Measurements from ENCODE around the gene VANGL2. TPM values are rescaled to one million over a fixed set of nuclear protein-coding genes. Genes with fewer than 3 reads are reported as not detected.

VANGL2 gene
- total and polyA plus RNA-seq, 4 donors, result 0.07 to 1.4 (median 0.12) TPM

GRCh38 chr1:160352555-160352954 lies 47.8 kb upstream of the VANGL2 start:
- Histone ChIP-seq H3K4me3 (ENCODE audit: low read depth in 1 of 3, low read length in 3 of 3) (no peak overlapping the region), H3K9ac (ENCODE audit: low read depth in 1 of 2, low read length in 2 of 2) (no peak overlapping the region), H3K36me3 (ENCODE audit: control insufficient read depth in 4 of 4, insufficient read depth in 3 of 4, low read depth in 1 of 4, low read length in 3 of 4) (peaks cover 26 to 94% (median 90%) of the 10 kb centered on the region in 4 donors), H3K9me3 (ENCODE audit: control insufficient read depth in 4 of 4, low read length in 3 of 4) (no peaks in the 10 kb centered on the region), H3K27me3 (ENCODE audit: control insufficient read depth in 4 of 4, insufficient read depth in 4 of 4, low read length in 3 of 4) (no peaks in the 10 kb centered on the region), H3K4me1 (ENCODE audit: control insufficient read depth in 4 of 4, insufficient read depth in 4 of 4, low read length in 3 of 4) (no peaks in the 10 kb centered on the region), H3K27ac (ENCODE audit: low read depth in 1 of 2, low read length in 2 of 2) (no peak overlapping the region)
- no peak for DNase-seq (ENCODE audit: low spot score)
- WGBS, result 91% methylated on average over 8 of the region's 8 CpGs
- TF ChIP-seq RAD21 (IDR thresholded peaks at IDR 0.05), result no peak
- no peak for TF ChIP-seq SP1 (IDR thresholded peaks at IDR 0.05)
- no peak for TF ChIP-seq YY1 (IDR thresholded peaks at IDR 0.05)
- no peak for TF ChIP-seq FOXA2 (IDR thresholded peaks at IDR 0.05)
- no peak for TF ChIP-seq EGR1 (IDR thresholded peaks at IDR 0.05; ENCODE audit: low read depth in 2 of 2)
- no peak for TF ChIP-seq RXRA (IDR thresholded peaks at IDR 0.05)
- TF ChIP-seq GABPA (IDR thresholded peaks at IDR 0.05 in 1 of 2, conservative IDR thresholded peaks at IDR 0.05 in 1 of 2), result no peak
- no peak for TF ChIP-seq FOXA1 (IDR thresholded peaks at IDR 0.05)
- TF ChIP-seq HNF4G (IDR thresholded peaks at IDR 0.05), result no peak
- TF ChIP-seq HNF4A (conservative IDR thresholded peaks at IDR 0.05), result no peak
- TF ChIP-seq MAX (IDR thresholded peaks at IDR 0.05), result no peak
- TF ChIP-seq JUND (IDR thresholded peaks at IDR 0.05), result no peak
- TF ChIP-seq TAF1 (conservative IDR thresholded peaks at IDR 0.05), result no peak
- TF ChIP-seq ZBTB33 (IDR thresholded peaks at IDR 0.05), result no peak
- TF ChIP-seq CTCF (IDR thresholded peaks at IDR 0.05; ENCODE audit: low read depth, low read length, missing input control), result no peak
- TF ChIP-seq ATF3 (IDR thresholded peaks at IDR 0.05), result no peak
- TF ChIP-seq REST (IDR thresholded peaks at IDR 0.05), result no peak
- no peak for TF ChIP-seq NR2F2 (IDR thresholded peaks at IDR 0.05)

Data from liver (tissue), 9 donors.